A673 (cell line): ENCODE results near the gene MARCHF2.

Experiments
- CTCF ChIP-seq: fragments of 300-800, 200-600 bp; sonication (generic); conservative IDR thresholded peaks from 2 replicates; pipeline ENCODE4 v1.5.1; 2017; ENCODE audit warnings: low read depth, mild to moderate bottlenecking, antibody characterized with exemption, low read length, moderate library complexity, mixed read lengths
- EZH2 ChIP-seq: fragments of 200-600 bp; sonication (generic); IDR thresholded peaks from 2 replicates; pipeline ENCODE4 v1.6.1; 2017; ENCODE audit warnings: borderline replicate concordance, low read depth, mild to moderate bottlenecking, mixed read lengths, antibody characterized with exemption, low read length; ENCODE audit not compliant: poor library complexity, severe bottlenecking

- TF ChIP-seq CTCF (no peak), EZH2 (no peak)
These were observed 17.5 kb upstream of the MARCHF2 start for GRCh38 chr19:8395621-8396082.
